HG02623 (cell line): ENCODE results near the gene DLX4.

ENCODE experiments used
- ATAC-seq: cut with Tn5 transposase; IDR thresholded peaks from one replicate; pipeline ENCODE4 v1.9.1; 2021; ENCODE audit warnings: moderate library complexity; ENCODE audit not compliant: unreplicated experiment

The DLX4 gene

DNA sequence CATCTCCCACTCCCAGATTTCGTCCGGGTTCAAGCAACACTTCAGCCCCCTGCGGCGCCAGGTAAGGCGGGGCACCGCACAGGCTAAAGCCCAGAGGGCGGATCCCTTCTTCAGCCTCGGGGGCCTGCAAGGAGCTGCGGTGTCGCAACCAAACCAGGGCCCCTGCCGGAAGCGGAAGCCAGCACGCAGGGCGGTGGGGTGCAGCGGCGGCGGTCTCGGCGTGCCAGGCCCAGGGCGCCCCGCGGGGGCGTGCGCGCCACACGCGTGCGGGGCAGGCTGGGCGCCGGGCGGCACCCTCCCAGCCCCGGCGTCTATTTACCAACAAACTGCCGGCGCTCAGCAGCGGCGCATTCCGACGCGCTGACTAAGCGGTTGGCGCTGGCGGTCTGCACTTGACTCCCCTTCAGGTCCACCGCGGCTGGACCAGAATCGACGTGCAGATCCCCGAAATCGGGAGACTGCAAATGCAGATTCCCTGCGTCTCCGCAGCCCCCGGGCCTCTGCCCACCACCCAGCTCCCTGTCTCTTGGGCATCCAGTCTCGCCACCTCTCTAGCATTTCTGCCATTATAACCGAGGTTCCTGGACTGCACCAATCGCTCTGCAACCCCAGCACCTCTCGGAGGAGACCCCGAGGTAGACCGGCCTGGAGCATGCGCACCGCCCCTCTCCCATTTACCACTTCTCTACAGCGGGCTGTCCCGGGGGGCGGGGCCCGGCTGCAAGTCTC lies 421 bp upstream of the DLX4 start:
- ATAC-seq: no peak

DNA sequence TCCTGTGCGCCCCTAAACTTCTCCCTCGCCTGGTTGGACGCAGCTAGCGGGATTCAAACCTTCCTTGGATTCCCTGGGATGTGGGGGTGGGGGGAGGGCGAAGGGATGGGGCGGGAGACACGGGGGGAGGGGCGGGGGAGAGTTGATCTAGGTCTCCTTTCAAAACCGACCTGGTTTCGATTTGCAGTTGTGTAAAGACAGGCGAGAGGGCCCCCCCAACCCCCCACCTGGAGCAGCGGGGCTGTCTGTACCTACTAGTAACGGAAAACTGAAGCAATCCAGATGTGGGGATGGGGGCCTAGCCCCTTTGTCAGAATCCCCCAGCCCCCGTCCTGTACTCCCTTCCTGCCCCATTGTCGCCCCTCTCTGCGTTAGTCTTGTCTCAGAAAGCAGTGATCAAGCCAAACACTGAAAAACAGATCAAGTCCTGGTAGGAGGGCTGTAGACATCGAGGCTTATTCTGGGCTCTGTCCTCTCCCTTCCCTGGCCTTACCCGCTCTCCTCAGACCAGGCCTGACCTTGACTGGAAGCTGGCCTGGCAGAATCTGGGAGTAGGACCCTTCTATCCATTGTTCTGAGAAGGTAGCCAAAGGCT lies 902 bp downstream of the DLX4 start:
- no peak for ATAC-seq

DNA sequence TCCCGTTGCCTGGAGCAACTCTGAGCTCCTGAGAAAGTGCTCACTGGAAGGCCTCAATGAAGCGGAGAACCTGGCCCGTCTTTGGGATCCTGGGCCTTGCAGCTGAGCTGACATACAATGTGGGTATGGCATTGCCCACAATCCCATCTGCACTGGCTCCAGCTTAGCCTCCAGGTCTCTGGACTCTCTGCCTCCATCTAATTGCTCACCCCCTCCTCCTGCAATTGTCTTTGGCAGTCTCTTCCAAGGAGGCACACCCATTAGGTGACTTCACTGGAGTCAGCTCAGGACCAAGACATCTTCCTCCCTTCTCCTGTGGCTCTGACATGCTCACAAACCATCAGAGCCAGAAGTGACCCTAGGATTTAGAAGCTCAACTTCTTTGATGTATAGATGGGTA lies 1.5 kb downstream of the DLX4 start:
- ATAC-seq: no peak

DNA sequence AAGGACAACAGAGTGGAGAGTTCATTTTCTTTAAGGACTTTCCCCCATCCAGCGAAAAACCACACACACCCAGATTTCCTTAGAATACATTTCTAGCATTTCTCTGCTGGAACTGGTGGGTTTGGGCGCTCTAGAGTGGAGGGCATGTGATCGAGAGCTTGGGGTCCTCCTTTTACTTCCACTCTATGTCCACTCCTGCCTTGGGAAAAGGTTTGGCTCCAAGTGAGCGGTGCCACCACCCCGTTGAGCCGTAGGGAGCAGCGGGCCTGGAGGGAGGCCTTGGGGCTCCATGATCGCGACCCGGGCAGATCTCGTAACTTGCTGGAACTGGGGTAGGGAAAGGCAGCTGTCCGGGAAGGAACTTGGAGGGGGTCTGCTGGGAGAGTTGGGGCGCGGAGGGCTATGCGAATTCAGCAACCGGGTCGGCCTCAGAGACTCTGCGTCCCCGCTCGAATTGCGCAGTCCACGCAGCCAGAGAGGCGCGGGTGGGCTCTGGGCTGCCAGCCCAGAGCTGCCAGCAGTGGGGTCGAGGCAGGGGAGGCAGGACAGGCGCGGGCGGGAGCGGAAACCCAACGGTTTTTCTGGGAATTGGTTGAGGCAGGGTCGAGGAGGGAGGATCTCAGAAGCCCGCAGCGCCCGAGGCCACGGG lies 2.3 kb downstream of the DLX4 start:
- ATAC-seq: no peak

DNA sequence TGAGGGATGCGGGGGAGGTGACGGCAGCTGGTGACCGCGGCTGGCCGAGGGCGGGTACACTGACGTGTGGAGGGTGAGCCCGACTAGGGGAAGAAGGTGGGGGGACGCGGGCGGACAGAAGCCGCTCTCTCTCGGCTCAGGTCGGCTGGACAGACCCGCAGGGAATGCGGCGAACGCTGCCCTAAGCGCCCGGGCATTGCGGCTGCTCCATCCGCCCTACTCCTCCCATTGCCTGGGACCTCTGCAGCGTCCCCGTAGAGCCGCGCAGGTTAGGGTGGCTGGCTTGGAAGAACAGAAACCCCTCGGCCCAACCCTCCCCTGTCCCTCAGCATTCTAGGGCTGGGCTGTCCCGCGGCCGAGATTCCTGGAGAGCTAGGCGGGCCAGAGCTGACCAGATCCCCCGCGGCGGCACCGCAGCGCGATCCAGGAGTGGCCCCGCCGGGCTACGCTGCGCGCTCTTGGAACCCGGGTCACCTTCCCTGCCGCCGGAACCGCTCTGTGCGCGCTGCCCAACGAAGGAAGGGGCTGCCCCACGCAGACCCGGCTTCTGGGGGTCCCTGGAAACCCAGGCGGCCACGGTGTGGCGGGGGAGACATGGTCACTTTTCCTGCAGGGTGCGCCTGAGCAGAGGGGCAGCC lies 3.0 kb downstream of the DLX4 start:
- no peak for ATAC-seq

DNA sequence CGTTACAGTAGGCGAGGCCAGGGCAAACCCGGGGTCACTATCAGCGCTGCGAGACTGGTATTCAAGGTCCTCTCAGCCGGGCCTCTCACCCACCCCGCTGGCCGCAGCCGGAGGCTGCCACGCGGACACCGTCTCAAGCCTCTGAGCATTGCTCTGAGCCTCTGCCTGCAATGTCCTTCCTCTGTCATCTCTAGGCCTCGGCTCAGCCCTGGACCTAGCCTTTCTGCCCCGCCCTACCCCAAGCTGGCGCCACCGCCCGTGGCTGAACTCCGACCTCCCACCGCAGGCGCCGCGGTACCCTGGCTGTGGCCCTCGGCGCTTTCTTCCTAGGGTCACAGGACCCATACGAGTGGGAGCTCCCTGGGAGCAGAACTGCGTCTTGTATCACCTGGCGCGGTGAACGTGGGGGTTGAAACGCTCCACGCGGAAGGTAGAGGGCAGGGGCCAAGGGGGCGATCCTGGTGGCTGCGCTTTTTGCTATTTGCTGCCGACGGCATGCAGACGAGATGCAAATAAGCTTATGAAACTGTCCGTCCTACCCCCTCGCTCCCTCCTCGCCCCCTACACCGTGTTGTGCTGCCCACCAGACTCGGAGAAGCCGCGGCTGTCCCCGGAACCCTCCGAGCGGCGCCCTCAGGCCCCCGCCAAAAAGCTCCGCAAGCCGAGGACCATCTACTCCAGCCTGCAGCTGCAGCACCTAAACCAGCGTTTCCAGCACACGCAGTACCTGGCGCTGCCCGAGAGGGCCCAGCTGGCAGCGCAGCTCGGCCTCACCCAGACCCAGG lies 3.7 kb downstream of the DLX4 start:
- ATAC-seq: no peak

DNA sequence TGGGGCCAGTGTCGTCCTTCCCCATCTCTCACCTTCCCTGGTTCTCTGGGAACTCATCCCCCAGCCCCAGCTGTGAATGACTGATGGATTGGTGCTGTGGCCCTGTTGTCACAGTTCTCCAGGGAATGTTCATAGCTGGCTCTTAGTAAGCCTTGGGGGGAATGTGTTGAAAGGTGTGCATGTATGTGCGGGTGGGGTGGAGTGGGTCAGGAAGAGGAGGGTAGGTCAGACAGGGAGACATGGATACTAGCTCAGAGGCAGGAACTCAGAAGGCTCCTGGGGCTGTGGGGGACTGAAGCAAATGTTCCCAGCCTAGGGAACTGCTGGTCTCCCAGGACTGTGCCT lies 4.3 kb downstream of the DLX4 start:
- ATAC-seq: no peak

DNA sequence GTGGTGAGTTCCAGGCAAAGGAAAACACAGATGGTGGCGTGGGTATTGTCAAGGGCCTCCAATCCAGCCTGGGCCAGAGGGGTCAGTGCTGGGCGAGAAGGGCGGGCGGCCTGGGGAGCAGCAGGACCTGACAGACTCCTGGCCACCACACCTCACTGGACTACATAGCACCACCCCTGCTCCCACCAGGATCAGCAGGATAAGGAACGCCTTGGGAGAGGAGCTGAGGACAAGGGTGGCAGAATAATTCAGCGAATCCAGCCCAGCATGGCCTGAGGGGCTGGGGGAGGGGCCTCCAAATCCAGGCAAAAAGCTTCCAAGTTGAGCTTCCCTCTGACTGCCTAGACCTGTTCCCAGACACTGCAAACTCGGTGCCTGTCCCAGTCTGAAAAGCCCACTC lies 6.5 kb downstream of the DLX4 start:
- no peak for ATAC-seq

DNA sequence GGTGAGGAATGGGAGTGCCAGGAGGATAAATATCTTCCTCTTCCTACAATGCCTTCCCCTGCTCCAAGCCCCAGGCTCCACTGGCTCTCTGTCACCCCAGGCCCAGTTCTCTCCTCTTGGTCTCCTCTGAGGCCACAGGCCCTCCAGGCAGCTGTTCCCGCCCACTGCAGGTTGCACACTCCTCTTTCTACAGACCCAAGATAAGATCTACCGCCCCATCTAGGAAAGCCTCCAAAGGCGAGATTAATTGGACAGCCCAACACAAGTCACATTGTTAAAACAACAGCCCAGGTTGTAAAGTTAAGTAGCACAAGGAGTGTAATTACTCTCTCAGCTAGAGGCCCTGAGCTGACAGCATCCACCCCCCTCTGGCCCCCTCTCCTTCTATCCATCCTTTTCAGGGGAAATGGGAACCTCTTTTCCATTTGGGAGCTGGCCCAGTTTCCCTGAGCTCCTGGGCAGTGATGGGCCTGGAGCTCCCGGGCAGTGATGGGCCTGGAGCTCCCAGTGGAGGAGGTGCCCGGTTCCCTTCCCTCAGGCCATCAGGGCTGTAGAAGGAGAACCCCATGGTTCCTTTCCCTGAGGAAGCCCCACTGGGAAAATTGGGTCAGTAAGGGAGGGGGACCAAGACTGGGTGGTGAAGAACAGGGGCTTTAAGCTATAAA lies 7.3 kb downstream of the DLX4 start:
- ATAC-seq: no peak

DNA sequence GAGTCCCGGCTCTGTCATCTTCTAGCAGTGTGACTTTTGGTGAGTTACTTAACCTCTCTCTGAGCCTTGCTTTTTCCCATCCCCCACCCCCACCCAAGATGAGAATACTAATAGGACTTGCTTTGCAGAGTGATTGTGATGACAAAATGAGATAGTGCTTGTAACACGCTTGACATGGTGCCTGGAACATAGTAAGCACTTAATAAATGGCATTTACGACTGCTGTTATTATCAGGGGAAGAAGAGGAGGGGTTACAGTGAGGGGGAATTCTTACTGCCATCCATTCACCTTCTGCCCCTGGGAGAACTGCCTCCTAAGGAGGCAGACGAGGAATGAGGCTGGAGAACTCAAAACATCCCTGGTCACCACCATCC lies 7.8 kb downstream of the DLX4 start:
- ATAC-seq: no peak

DNA sequence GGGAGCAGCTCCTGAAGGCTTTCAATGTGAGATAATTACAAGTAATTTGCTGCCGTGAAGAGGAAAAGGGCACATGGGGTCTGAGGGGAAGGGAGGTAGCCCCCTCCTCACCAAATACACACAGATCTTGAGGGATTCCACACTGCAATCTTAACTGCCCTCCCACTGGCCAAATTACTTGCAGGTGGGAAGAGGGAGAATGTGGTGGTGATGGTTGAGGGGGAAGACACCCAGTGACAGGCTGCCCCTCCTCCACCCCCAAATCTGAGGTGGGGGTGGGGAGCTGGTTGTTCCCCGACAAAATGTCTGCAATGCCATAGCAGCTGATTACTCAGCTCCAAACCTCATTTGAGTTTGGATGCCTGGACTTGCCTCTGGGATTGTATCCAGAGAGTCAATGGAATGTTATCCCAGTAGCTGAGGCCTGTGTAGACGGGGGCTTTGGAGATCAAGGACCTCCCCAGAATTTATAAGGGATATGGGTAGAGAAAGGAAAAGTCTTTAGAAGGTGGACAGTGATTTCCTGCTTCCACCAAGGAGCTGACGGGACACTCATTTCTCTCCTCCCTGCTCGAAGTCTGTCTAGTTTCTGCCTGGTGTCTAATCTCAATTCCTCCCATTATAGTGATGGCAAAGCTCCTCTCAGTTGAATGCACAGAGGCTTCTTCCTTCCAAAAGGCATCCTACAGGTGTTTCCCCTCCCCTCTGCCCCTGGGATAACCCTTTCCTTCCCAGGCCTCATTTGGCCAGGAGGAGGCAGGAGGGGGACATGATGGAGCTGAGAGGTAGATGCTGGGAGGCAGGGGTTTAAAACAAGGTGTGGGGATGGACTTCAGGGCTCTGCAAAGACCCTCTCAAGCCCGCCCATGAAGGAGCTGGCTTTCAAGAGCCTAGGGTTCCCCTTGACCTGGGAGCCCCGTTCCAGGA lies 8.7 kb downstream of the DLX4 start:
- ATAC-seq: no peak

DNA sequence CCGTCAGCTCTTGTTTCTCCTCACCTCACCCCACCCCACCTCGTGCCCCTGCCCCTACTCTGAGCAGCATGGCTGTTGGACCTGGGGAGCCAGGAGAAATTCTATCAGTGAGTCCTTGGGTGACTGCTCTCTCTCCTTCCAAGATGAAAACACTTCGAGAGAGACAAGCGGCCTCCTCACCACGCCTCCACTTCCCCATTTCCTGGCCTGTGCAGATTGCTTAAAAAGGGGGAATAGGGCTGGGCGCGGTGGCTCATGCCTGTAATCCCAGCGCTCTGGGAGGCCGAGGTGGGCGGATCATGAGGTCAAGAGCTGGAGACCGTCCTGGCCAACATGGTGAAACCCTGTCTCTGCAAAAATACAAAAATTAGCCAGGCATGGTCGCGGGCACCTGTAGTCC lies 9.5 kb downstream of the DLX4 start:
- ATAC-seq: no peak

DNA sequence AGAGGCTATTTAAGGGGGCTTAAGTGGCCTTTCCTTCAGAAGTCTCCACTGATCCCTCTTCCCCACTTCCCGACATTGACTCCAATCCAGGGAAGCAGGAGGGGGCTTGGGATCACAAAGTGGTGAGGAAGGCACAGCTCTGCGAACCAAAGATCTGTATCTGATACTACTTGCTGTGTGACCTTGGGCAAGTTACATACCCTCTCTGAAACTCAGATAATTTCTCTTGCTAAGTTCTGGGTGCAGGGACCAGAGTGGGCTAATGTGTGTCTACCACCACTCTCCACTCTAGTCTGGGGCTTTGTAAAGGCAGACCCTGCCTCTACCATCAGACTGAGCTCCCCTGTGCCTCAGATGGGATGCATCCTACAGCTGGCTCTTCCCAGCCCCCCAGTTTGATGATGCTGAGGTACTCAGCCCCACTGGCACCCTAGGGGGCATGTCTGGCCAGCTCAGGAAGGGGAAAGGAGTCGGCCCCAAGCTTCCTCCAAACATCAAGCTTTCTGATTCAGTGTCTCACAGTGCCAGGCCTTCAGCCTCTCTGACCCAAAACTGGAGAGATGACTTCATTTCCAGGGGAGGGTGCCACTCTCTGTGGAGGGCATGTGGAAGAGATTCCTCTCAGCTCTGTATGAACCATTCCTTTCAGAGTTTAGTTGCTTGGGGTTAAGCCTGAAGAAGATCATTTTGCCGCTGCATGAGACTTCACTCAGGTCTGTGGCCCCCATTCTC lies 10.9 kb downstream of the DLX4 start:
- no peak for ATAC-seq

DNA sequence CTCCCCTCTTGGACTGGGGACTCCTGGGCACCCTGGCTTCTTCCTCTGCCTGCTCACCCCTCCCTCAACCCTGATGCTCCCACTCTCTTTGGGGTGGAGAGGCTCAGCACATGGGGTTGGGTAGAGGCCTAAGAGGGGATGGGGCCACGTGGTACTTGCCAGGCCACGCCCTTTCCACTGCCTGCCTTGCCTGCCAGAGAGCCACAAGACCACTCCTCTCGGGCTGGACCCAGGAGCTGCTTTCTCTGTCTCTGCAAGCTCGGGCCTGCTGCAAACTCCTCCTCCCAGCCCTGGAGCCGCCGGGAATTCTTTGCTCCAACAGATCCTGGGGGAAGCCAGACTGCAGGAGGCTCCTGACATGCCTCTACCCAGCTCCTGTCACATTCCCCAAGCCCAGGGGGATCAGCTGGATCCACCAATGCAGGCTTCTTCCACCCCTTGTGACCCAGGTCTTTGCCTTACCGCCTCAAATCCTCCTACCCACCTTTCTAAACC lies 11.8 kb downstream of the DLX4 start:
- no peak for ATAC-seq

DNA sequence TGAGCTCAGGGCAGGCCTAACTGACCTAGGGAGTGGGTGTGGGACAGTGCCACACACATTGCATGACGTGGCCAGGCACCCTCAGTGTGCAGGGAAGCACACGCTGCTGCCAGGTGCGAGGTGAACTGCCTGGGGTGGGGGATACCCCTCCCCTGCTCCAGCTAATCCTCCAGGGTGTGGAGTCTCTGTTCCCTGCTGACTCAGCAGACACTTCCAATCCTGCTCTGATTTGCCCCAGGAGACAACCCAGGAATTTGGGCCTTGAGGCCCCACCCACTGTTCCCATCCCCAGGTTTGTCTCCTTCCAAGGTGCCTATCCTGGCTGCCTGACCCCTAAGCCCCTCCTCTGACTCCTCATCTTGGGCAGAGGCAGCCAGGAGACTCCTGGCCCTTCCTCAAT lies 15.3 kb downstream of the DLX4 start:
- ATAC-seq: no peak

DNA sequence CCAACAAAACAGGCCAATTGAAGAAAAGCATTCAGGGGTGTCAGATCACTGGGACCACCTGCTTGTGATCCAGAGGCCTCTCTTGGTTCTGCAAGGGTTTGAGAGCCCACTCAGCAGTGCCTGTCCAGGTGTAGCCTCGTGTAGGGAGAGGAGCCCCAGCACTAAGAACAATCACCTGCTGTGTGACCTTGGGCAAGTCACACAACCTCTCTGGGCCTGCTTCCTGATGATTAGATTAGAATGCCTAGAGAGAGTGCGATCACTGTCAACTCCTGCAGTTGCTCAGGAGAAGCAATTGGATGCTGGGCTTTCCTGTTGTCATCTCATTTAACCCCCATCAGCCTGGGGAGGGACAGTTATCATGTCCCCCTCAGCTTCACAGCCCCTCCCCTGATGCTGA lies 15.8 kb downstream of the DLX4 start:
- ATAC-seq: no peak

DNA sequence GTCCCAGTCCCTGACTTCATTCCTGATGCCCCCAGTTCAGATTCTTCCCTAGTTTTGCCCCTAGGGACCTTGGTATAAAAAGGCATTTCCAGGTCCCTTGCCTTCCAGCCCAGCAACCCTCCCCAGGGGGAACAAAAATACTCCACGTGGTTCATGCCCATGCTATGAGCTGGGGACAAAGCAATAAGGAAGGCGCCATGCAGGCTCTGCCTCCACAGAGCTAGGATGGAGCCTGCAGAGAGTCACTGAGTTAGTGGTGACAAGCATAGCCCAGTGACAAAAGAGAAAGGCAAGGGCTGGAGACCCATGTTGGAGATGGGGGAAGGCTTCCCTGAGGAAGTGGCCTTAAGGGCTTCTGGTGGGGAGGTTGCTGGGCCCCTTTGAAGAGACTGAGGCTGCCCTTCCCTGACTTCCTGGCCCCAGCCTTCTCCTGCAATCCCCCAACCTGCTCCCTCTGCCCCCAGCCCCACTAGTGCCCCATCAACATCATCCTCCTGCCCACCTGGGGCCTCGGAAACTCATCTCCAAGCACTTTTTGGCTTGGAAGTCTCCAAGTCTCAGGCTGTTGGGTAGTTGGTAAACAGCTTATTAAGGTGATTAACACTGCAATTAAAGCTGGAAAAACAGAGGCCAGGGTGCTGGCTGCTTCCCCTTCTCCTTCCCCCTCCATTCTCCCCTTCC lies 16.5 kb downstream of the DLX4 start:
- ATAC-seq: no peak
